Measurements from ENCODE around the gene LPP. TPM values are rescaled to one million over a fixed set of nuclear protein-coding genes. Genes with fewer than 3 reads are reported as not detected.

The LPP gene
- total and polyA plus RNA-seq, 2 donors from 2014 or later: 6.7 to 233 TPM

DNA sequence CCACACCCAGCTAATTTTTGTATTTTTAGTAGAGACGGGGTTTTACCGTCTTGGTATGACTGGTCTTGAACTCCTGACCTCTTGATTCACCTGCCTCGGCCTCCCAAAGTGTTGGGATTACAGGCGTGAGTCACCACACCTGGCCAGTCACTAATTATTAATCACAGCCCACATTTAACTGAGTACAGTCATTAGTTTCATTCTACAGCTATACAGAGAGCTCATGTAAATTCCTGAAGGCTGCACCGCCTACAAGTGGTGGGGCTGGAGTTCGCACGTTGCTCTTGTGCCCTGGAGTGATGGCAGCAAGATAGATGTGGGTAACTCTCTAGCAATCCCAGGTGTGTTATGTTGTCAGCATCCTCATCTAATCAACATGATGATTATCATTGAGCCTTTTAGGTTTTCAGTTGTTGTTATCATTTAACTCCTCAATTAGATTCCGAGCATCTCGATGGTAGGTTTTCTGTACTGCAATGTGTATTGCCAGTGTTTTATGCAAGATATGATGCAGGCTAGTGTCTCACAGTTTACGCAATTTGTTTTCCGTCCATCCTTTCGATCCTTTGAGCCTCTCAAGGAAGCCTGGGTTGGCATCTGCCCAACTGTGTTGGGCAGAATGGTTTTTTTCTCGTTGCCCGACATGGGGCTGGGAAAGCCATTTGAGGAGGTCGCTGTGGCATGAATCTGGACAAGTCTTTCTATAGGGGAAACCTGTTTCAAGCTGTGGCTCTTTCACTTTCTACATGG, 216.3 kb downstream of the LPP start:
- Histone ChIP-seq H3K9ac (ENCODE audit: low read length in 3 of 3) (no peak overlapping the region), H3K27me3 (ENCODE audit: control insufficient read depth, insufficient read depth, low read length) (no peaks in the 10 kb centered on the region), H3K27ac (ENCODE audit: low read depth in 2 of 2, low read length in 2 of 2) (no peak overlapping the region), H3K4me1 (ENCODE audit: control insufficient read depth in 2 of 3, insufficient read depth in 2 of 3, low read depth in 1 of 3, low read length in 3 of 3) (peaks cover 0 to 2% (median 0%) of the 10 kb centered on the region in 3 donors), H3K9me3 (ENCODE audit: control insufficient read depth in 2 of 3, insufficient read depth in 1 of 3, low read length in 3 of 3) (no peaks in the 10 kb centered on the region), H3K36me3 (ENCODE audit: control insufficient read depth in 2 of 3, insufficient read depth in 3 of 3, low read length in 3 of 3) (no peaks in the 10 kb centered on the region), H3K4me3 (ENCODE audit: low read length in 3 of 3) (no peak overlapping the region)
- no peak for DNase-seq
- TF ChIP-seq, protein P1, sequence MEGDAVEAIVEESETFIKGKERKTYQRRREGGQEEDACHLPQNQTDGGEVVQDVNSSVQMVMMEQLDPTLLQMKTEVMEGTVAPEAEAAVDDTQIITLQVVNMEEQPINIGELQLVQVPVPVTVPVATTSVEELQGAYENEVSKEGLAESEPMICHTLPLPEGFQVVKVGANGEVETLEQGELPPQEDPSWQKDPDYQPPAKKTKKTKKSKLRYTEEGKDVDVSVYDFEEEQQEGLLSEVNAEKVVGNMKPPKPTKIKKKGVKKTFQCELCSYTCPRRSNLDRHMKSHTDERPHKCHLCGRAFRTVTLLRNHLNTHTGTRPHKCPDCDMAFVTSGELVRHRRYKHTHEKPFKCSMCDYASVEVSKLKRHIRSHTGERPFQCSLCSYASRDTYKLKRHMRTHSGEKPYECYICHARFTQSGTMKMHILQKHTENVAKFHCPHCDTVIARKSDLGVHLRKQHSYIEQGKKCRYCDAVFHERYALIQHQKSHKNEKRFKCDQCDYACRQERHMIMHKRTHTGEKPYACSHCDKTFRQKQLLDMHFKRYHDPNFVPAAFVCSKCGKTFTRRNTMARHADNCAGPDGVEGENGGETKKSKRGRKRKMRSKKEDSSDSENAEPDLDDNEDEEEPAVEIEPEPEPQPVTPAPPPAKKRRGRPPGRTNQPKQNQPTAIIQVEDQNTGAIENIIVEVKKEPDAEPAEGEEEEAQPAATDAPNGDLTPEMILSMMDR (IDR thresholded peaks at IDR 0.05; ENCODE audit: borderline replicate concordance, extremely low read depth, insufficient read depth): no peak
- FAIRE-seq: no peak
- intact Hi-C loops (cut with DNase I): no loop called here

GRCh38 chr3:188378786-188379185, 224.8 kb downstream of the LPP start:
- H3K27me3 ChIP-seq (ENCODE audit: control insufficient read depth, insufficient read depth, low read length): no peaks in the 10 kb centered on the region
- H3K36me3 ChIP-seq (ENCODE audit: control insufficient read depth in 2 of 3, insufficient read depth in 3 of 3, low read length in 3 of 3): no peaks in the 10 kb centered on the region
- FAIRE-seq (no peak), DNase-seq (no peak)
- peaks cover 0 to 7% (median 0%) of the 10 kb centered on the region in 3 donors for H3K4me1 ChIP-seq (ENCODE audit: control insufficient read depth in 2 of 3, insufficient read depth in 2 of 3, low read depth in 1 of 3, low read length in 3 of 3)
- H3K9me3 ChIP-seq (ENCODE audit: control insufficient read depth in 2 of 3, insufficient read depth in 1 of 3, low read length in 3 of 3): no peaks in the 10 kb centered on the region
- no peak overlapping the region for H3K4me3 ChIP-seq (ENCODE audit: low read length in 3 of 3)
- H3K27ac ChIP-seq (ENCODE audit: low read depth in 2 of 2, low read length in 2 of 2): no peak overlapping the region
- TF ChIP-seq, protein P1 (IDR thresholded peaks at IDR 0.05; ENCODE audit: borderline replicate concordance, extremely low read depth, insufficient read depth): no peak
- no peak overlapping the region for H3K9ac ChIP-seq (ENCODE audit: low read length in 3 of 3)
- intact Hi-C loops (cut with DNase I): no loop called here

- Histone ChIP-seq H3K9ac (ENCODE audit: low read length in 3 of 3) (no peak overlapping the region), H3K9me3 (ENCODE audit: control insufficient read depth in 2 of 3, insufficient read depth in 1 of 3, low read length in 3 of 3) (no peaks in the 10 kb centered on the region), H3K4me3 (ENCODE audit: low read length in 3 of 3) (no peak overlapping the region), H3K36me3 (ENCODE audit: control insufficient read depth in 2 of 3, insufficient read depth in 3 of 3, low read length in 3 of 3) (no peaks in the 10 kb centered on the region), H3K27ac (ENCODE audit: low read depth in 2 of 2, low read length in 2 of 2) (no peak overlapping the region), H3K4me1 (ENCODE audit: control insufficient read depth in 2 of 3, insufficient read depth in 2 of 3, low read depth in 1 of 3, low read length in 3 of 3) (peaks cover 0 to 8% (median 4%) of the 10 kb centered on the region in 3 donors), H3K27me3 (ENCODE audit: control insufficient read depth, insufficient read depth, low read length) (no peaks in the 10 kb centered on the region)
- intact Hi-C loops (cut with DNase I): no loop called here
- FAIRE-seq: no peak
- TF ChIP-seq, protein P1 (IDR thresholded peaks at IDR 0.05; ENCODE audit: borderline replicate concordance, extremely low read depth, insufficient read depth): no peak
- no peak for DNase-seq
These were observed 226.3 kb downstream of the LPP start for GRCh38 chr3:188380252-188380651.

Data from kidney (tissue), 14 donors.